EL (cell line): ENCODE results near the gene SOX13.

Source experiments
- DNase-seq: peaks from one replicate; pipeline ENCODE4 v3.0.0-alpha.2; 2016

The SOX13 gene

DNA sequence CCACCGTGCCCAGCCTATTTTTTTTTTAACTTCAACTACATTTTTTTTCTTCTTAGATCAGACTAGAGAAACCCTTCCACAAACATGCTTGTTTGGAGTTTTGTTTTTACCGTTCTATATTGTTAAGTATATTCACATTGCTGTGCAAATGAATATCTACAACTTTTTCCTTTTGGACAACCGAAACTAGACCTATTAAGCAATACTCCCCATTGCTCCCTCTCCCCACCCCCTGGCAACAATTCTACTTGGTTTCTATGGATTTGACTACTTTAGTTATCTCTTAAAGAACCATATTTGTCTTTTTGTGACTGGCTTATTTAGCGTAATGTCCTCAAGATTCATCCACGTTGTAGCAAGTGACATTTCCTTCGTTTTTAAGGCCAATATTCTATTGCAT is 59.8 kb downstream of the SOX13 start:
- DNase-seq: no peak

GRCh38 chr1:204134103-204134502 is 61.2 kb downstream of the SOX13 start:
- no peak for DNase-seq

DNA sequence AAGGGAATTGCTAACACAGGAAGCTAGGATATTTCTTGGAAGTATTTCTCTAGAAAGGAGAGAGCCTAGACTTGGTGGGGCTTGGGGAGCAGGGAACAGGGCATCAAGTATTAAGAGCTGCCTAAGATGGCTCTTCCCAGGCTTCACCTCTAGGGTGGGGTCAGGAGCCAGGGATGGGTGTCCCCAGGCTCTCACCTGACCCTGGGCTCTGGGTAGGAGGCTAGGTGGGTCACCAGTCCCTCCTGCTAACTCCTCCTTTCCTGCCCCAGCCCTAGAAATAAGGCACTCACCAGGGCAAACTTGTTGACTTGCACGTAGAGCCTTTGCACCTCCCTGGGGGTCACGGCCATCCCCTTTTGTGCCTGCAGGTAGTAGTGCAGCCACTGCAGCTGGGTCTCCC is 63.9 kb downstream of the SOX13 start:
- DNase-seq: no peak

- DNase-seq: no peak
These were observed 66.2 kb downstream of the SOX13 start for GRCh38 chr1:204139088-204139487.

DNA sequence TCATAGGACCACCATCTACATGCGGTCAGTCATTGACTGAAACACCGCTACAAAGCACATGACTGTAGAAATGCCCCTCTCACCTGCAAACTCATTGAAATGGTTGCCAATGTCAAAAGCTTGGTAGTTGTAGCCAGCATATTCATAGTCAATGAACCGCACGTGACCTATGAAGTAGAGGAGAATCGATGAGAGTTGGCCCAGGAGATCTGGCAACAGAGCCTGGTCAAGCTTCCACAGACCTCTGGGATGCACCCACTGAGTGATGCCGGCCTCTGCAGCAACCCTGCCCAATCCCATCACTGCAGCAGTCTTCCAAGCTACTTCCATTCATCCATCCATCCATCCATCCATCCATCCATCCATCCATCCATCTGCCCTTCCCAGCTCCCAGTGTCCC is 67.0 kb downstream of the SOX13 start:
- DNase-seq: no peak

DNA sequence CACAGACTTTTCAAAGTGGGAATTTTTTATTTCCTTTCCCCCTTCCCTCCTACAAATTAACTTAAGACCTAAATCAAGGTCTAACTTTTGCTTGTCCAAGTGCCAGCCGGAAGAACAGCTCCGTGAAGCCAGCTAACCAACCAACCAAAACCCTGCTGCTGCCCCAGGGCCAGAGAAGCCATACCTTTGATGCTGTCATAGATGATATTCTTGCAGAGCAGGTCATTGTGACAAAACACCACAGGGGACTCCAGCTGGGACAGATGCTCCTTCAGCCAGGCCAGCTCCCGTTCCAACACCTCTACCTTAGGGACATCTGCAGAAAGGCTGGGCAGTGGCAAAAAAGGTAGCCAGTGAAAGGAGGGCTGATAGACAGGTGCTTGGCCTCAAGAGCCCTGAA is 68.2 kb downstream of the SOX13 start:
- no peak for DNase-seq

DNA sequence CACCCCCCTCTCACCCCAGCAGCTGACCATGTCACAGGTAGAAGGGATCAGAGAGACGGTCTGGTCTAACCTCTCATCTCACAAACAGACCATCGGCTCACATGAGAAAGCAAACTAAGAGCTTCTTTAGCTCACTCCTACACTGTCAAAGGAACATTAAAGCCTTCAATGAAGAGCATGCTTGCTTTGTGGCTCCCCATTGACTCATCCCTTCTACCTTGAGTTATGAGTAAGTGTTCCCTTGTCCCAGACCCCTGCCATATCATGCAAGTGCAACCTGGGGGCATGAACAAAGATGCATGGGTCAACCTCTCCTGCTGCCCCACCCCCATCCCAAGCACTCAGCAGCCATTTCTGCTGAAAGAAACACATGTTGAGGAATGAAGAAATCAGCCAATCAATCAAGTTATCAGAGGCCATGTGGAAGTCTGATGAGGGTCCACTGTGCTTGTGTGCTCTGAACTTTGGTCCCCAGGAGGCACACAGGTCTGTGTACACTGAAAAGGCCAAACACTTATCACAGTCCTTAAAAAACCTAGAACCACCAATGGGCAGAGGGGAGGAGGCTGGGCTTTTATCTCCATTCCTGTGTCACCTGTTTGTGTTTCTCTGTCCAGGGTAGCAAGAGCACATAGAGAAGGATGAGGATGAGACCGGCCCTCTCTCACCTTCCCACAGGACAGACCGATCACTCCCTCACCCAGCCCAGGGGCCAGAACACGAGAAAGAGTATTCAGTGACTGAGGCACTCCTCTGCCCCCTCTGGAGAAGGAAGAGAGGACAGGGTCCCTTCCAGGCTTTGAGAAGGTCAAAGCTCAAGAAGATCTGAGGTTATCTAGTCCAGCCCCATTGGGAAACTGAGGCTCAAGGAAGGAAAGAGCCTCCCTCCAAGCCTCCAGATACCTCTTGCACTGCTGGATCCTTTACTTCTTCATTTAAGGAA is 69.4 kb downstream of the SOX13 start:
- no peak for DNase-seq

DNA sequence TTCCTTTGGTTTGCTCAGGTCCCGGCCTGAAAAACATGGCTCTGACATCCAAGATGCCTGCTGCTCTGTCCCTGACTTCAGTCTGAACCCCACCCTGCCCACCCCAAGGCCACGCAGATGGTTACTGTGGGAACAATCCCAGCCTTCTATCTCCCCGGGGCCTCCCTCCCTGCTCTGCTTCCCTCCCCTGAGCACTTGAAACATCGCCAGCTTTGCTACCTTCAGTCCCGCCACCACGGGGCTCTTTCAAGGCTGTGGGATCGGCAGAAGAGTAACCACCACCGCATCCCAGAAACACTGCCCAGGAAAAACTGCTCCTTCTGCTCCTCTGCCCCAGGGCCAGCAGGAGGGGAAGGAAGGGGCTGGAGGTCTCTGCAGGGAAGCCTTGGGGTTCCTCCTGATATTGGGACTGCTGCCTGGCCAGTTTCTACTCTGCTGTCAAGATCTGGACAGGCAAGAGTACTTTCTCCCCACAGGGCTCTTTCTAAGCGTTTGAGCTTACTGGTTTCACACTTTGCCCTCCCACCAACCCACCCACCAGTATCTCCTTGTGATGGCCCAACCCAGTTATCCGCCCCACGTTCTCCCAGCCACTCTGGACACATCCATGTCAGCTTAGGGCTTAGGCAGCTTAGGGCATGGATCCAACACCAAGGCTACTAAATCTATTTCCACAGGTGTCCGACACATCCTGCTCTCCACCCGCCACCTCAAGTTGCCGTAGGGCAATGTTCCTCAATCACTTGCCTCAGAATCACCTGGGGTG is 70.5 kb downstream of the SOX13 start:
- DNase-seq: no peak

- DNase-seq: no peak
These were observed 72.2 kb downstream of the SOX13 start for GRCh38 chr1:204145033-204145504.

DNA sequence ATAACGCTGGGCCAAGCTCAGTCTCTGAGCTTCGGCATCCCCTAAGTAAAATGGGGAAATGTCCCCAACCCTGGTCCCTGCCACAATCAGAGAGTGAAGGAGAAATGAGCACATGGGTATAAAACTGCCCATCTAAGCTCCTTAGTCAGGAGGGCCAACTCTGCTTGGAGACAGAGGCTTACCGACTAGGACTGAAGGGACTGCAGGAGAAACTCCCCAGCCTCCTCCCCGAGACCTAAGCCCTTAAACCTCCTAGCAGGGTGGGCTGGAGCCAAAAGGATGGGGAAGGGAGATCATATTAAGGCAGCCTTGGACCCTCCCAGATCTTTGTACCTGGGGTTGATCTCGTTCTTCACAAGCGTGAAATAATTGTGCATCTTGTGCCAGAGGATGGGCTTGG is 73.4 kb downstream of the SOX13 start:
- no peak for DNase-seq

DNA sequence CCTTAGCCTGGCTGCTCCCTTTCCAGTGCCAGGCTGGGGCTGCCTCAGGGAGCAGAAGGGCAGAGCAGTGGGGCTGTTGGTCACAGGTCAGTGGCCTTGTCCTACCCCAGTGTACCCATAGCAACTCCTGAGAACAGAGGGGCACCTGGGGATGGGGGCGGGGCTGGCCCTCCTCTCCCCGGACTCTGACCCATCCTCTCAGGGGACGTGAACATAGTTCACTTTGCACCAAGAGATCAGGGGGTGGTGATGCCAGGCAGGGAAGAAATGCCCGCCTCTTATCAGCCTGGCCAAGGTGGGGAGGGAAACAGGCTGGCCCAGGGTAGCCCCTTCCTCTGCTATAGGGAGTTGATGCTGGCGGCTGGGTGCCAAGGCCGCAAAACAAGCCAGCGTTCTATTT is 74.0 kb downstream of the SOX13 start:
- DNase-seq: no peak

- DNase-seq: no peak
These were observed 74.8 kb downstream of the SOX13 start for GRCh38 chr1:204147406-204148383.

GRCh38 chr1:204149107-204149506 is 76.2 kb downstream of the SOX13 start:
- DNase-seq: no peak

DNA sequence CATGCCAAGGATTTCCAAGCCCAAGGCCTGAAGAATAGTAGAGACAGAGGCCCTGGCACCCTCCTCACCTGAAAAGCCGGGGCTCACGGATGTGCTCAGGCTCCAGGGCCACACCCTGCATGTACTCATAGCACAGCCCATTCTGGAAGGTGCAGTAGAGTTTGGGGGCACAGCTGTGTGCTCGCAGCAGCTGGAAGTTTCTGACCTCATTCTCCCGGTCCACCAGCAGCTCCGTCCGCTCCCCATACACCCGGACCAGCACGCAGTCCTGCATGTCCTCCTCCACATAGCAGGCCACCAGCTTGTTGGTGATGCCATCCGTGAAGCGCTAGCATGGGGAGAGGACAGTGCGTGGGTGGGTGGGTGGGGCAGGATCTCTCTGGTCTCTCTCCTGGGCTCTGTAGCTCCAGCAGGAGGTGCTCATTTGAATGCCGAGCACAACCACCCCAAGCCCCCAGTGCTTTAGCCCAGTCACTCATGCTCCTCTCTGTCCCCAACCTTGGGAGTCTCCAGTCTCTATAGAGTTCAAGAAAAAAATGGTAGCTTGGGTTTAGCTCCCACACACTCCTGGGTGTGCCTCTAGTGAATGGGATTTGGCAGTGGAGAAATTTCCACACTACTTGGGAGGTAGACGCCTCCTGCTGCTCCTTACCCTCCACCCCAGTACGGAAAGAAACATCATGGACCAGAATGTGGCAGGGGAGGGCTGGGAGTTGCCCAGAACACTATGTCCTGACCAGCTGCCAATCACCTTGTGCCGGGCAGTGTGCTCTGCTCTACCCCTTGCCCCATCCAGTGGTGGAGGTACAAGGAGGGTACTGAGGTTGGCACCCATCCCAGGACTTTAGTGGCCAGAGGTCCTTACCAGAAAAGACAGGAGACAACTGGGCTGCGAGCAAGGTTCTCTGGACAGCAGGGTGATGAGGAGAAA is 77.0 kb downstream of the SOX13 start:
- no peak for DNase-seq

GRCh38 chr1:204150702-204151551 is 78.0 kb downstream of the SOX13 start:
- DNase-seq: no peak

- DNase-seq: peak; percentile 59
These were observed 78.8 kb downstream of the SOX13 start, which contains the start of gene ETNK2 for GRCh38 chr1:204151552-204152309. Gene ETNK2 (minus strand): TSS chr1:204152044. CDS start chr1:204151852, 192 bp downstream.

DNA sequence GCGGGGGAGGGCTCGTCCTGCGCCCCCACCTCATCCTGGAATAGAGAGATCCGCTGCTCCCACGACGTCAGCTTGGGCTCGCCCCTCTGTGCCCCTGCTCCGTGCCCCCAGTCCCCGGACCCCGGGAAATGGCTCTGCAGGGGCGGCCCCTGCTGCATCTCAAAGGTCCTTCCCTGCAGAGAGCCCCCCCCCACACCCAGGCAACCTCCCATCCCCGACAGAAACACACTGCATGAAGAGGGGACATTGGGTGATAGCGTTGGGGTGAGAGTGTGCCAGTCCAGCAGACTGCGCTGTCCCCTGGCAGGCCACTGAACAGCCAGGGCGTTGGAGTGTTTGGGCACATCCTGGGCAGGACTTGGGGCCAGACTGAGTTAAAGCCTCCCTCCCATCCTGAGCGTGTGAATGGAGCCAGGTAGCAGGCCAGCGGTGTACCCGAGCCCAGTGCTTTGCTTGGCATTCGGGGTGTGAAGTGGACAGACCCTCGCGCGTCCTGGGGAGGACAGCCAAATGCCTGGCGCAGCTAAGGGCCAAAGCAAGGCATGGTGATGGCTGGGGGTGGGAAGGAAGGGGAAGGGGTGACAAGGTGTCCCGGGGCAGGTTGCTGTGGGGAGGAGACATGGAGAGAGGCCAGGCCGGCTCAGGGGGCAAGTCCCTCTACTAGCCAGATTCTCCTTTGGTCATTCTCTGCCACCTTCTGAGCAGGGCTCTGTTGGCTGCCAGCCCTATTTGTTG is 79.6 kb downstream of the SOX13 start:
- DNase-seq: no peak

GRCh38 chr1:204153667-204154066 is 80.8 kb downstream of the SOX13 start:
- no peak for DNase-seq
